ENCODE data around the gene FGF22.

FGF22 gene

DNA sequence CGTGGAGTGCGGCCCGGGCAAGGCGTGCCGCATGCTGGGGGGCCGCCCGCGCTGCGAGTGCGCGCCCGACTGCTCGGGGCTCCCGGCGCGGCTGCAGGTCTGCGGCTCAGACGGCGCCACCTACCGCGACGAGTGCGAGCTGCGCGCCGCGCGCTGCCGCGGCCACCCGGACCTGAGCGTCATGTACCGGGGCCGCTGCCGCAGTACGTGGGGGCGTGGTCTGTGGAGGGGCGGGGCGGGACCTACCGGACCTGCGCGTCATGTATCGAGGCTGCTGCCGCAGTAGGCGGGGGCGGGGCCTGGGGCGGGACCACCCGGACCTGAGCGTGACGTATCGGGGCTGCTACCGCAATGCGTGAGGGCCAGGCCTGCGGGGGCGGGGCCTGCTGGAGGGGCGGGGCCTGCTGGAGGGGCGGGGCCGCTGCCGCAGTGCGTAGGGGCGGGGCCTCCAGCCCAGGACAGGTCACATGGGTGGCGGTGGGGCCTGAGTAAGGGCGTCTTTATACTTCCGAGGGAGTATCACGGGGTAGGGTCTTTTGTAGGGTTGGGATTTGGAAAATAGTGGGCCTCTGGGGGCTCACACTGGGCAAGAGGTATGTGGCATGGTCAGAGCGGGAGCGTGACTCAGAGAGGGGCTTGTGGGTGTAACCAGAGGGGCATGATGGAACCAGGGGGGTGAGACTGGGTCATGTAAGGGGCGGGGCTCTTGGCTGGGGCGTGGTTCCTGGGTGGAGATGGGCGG, 40.8 kb downstream of the FGF22 start:
- DNase-seq (ENCODE audit: low read depth): peak; percentile 94

DNA sequence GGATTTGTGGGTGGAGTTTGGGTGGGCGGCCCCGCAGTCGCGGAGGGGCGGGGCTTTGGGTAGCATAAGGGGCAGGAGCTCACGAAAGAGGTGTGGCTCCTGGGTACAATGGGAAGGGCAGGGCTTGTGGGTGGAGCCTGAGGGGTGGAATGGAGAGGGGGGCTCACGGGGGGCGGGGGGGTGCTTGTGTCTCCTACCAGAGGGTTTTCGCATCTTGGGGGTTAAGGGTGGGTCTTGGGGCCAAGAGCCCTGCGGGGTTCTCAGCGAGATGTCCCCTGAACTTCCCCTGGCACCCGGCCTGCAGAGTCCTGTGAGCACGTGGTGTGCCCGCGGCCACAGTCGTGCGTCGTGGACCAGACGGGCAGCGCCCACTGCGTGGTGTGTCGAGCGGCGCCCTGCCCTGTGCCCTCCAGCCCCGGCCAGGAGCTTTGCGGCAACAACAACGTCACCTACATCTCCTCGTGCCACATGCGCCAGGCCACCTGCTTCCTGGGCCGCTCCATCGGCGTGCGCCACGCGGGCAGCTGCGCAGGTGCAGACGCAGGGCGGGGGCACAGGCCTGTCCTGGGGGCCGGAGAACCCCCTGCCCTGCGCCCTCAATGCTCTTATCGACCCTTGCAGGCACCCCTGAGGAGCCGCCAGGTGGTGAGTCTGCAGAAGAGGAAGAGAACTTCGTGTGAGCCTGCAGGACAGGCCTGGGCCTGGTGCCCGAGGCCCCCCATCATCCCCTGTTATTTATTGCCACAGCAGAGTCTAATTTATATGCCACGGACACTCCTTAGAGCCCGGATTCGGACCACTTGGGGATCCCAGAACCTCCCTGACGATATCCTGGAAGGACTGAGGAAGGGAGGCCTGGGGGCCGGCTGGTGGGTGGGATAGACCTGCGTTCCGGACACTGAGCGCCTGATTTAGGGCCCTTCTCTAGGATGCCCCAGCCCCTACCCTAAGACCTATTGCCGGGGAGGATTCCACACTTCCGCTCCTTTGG, 41.6 kb downstream of the FGF22 start:
- no peak for DNase-seq (ENCODE audit: low read depth)

DNA sequence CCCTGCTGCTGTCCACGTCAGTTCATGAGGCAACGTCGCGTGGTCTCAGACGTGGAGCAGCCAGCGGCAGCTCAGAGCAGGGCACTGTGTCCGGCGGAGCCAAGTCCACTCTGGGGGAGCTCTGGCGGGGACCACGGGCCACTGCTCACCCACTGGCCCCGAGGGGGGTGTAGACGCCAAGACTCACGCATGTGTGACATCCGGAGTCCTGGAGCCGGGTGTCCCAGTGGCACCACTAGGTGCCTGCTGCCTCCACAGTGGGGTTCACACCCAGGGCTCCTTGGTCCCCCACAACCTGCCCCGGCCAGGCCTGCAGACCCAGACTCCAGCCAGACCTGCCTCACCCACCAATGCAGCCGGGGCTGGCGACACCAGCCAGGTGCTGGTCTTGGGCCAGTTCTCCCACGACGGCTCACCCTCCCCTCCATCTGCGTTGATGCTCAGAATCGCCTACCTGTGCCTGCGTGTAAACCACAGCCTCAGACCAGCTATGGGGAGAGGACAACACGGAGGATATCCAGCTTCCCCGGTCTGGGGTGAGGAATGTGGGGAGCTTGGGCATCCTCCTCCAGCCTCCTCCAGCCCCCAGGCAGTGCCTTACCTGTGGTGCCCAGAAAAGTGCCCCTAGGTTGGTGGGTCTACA, 43.1 kb downstream of the FGF22 start:
- no peak for DNase-seq (ENCODE audit: low read depth)

DNA sequence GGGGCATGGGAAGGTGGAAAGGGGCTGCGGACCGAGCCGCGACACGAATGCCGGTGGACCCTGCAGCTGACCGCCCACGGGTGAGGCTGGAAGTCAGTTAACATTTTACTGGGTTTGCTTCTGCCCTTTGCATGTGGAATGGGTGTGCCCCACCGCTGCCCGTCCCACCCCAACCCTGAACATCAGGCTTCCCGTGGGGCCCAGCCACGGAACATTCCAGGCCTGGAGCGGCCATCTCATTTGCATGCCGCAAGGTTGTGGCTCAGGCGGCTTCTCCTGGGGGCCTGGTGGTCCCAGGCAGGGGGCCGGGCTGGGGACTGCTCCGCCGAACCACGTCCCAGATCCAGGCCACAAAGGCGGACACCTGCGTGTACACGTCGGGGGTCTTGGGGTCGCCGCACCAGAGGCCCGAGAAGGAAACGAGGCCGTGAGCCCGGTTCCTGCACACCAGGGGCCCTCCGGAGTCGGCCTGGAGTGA, 45.8 kb downstream of the FGF22 start:
- DNase-seq (ENCODE audit: low read depth): no peak

DNA sequence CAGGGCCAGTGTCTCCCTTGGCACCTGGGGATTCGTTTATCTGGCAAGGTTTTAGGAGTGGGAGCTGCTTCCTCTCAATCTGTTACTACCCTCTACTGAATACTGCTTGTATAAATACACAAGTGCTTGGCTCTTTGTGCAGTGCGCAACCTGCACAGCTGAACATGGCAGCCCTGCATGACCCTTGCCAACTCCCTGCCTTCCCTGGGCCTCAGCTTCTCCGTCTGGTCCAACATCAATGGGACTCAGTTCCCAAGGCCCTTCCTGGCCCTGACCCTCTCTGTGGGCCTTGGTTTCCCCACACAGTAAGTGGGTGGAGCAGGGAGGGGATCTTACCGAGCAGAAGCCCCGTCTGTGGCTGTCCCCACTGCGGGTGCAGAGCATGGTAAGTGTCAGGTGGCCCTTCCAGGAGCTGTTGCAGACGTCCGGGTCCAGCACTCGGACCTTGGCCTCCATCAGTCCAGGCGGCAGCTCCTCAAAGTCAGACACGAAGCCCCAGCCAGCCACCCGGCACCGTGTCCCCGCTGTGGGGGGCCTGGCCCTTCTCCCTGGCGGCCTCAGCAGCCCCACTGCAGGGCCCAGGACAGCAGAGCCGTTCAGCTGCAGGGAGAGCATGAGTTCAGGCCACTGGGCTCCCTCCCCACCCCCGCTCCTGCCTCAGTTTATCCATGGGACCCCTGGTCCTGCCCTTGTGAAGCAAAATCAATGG, 47.1 kb downstream of the FGF22 start:
- no peak for DNase-seq (ENCODE audit: low read depth)

DNA sequence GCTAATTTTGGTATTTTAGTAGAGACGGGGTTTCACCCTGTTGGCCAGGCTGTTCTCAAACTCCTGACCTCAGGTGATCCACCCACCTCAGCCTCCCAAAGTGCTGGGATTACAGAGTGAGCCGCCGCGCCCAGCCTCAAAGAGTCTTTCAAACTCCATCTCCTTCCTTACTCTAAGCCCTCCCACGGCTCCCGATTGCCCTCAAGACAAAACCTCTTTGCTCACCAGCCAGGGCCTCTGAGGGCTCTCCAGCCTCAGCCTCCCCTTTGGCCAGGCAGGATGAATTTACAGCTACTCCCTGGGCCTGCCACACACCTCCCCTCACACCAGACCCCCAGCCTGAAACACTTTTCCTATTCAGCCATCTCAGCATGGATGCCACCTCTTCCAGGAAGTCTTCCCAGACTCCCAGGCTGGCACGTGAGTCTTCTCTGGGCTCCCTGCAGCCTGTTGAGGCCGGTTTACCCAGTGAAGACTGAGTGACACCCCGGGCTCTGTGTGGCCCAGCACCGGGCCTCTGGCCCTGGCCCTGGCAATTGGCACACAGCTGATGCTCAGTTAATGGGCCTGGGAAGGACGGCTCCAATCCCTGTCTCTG, 48.0 kb downstream of the FGF22 start:
- no peak for DNase-seq (ENCODE audit: low read depth)

DNA sequence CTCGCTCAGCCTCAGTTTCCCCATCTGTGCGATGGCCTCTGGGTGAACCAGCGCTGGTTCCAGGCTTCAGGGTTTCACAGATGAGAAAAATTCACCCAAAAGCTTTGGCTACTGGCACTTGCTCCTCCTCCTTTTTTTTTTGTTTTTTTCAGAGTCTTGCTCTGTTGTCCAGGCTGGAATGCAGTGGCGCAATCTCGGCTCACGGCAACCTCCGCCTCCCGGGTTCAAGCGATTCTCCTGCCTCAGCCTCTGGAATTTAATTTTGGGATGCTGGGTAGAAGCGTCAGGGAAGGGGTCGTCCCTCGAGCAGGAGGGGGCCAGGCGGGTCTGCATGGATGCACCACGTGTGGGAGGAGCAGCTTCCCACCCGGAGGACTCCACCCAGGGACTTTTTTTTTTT, 48.5 kb downstream of the FGF22 start:
- no peak for DNase-seq (ENCODE audit: low read depth)

DNA sequence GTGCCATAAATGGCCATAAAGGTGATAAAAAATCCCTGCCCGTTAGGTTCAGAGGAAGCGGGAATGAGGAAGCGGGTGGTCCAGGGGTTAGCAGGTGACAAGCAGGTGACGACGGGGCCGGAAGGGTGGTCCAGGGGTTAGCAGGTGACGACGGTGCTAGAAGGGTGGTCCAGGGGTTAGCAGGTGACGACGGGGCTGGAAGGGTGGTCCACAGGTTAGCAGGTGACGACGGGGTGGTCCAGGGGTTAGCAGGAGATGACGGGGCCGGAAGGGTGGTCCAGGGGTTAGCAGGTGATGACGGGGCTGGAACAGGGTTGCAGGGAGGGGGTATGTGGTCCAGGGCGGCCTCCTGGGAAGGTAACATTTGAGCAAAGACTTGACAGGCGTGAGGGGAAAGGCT, 49.3 kb downstream of the FGF22 start:
- no peak for DNase-seq (ENCODE audit: low read depth)

DNA sequence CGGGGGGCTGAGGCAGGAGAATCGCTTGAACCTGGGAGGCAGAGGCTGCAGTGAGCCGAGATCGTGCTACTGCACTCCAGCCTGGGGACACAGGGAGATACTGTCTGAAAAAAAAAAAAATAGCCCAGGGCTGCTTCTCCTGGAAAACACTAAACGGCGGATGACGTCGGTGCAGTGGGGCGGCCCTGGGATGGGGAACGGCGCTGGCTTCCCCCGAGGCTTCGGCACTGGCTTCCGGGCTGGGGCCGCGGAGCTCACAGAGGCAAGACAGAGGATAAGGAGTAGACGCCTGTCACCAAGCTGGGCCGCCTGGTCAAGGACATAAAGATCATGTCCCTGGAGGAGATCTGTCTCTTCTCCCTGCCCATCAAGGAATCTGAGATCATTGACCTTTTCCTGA, 50.5 kb downstream of the FGF22 start:
- DNase-seq (ENCODE audit: low read depth): no peak
